Activated gamma-delta T cell treated with Interleukin-2 at 50 U/mL for 16 hours (primary cell): ENCODE measurements around the gene UBR3.
"Not testable (repeated sequence)": the region's sequence is repeated elsewhere in the genome, so short reads cannot be mapped to it uniquely, and the experiment has no call there.

Experiments
- DNase-seq: peaks from one replicate; pipeline ENCODE4 v3.0.0-alpha.2; 2020

Gene UBR3

GRCh38 chr2:169822785-169823392 lies 4.4 kb upstream of the UBR3 start:
- no peak for DNase-seq

GRCh38 chr2:169823996-169824372 lies 3.3 kb upstream of the UBR3 start:
- DNase-seq = no peak

- DNase-seq = peak; percentile 69
Measured at GRCh38 chr2:169824373-169825333, 2.6 kb upstream of the UBR3 start, which contains the start of gene METTL5. METTL5 (minus strand) TSS chr2:169824905; CDS start chr2:169824597, 308 bp downstream.

- peak; percentile 24 for DNase-seq
Measured at GRCh38 chr2:169828141-169828811, 1.0 kb downstream of the UBR3 start.

- DNase-seq = no peak
Measured at GRCh38 chr2:169834401-169834800, 7.1 kb downstream of the UBR3 start.

- no peak for DNase-seq
Measured at GRCh38 chr2:169838743-169839489, 11.7 kb downstream of the UBR3 start.

GRCh38 chr2:169839954-169840746 lies 12.9 kb downstream of the UBR3 start:
- DNase-seq = no peak

GRCh38 chr2:169840747-169841142 lies 13.5 kb downstream of the UBR3 start:
- no peak for DNase-seq

GRCh38 chr2:169841625-169842024 lies 14.4 kb downstream of the UBR3 start:
- not testable (repeated sequence) for DNase-seq

GRCh38 chr2:169845016-169845415 lies 17.8 kb downstream of the UBR3 start:
- DNase-seq = no peak

GRCh38 chr2:169848959-169849693 lies 21.9 kb downstream of the UBR3 start:
- DNase-seq = not testable (repeated sequence)

- DNase-seq = no peak
Measured at GRCh38 chr2:169849710-169850109, 22.5 kb downstream of the UBR3 start.

- DNase-seq = no peak
Measured at GRCh38 chr2:169853041-169853668, 25.9 kb downstream of the UBR3 start.

GRCh38 chr2:169855281-169856258 lies 28.3 kb downstream of the UBR3 start:
- not testable (repeated sequence) for DNase-seq

GRCh38 chr2:169859423-169859822 lies 32.2 kb downstream of the UBR3 start:
- no peak for DNase-seq

- no peak for DNase-seq
Measured at GRCh38 chr2:169860149-169860548, 32.9 kb downstream of the UBR3 start.

GRCh38 chr2:169862816-169863215 lies 35.6 kb downstream of the UBR3 start:
- no peak for DNase-seq

GRCh38 chr2:169865492-169865891 lies 38.2 kb downstream of the UBR3 start:
- no peak for DNase-seq

- not testable (repeated sequence) for DNase-seq
Measured at GRCh38 chr2:169866230-169866629, 39.0 kb downstream of the UBR3 start.
